HUES64 (cell line): ENCODE results near the gene PEAK1.
A peak's percentile ranks its signal among the peaks of the same experiment; 100 is the strongest.
"Not testable (repeated sequence)": the region's sequence is repeated elsewhere in the genome, so short reads cannot be mapped to it uniquely, and the experiment has no call there.

Experiments used
- H3K27ac ChIP-seq: 2 replicates; pipeline ENCODE4 v1.7.0; 2013; ENCODE audit warnings: low read depth, low read length, inconsistent platforms
- H3K27me3 ChIP-seq: 2 replicates; pipeline ENCODE4 v1.6.1; 2013; ENCODE audit warnings: mild to moderate bottlenecking, low read length; ENCODE audit not compliant: insufficient read depth
- H3K36me3 ChIP-seq: 2 replicates; pipeline ENCODE4 v1.6.1; 2013; ENCODE audit warnings: mild to moderate bottlenecking, low read length; ENCODE audit not compliant: insufficient read depth
- H3K4me1 ChIP-seq: 2 replicates; pipeline ENCODE4 v1.6.1; 2013; ENCODE audit warnings: mild to moderate bottlenecking, low read length, moderate library complexity; ENCODE audit not compliant: insufficient read depth
- H3K4me3 ChIP-seq: 2 replicates; pipeline ENCODE4 v1.5.1; 2013; ENCODE audit warnings: mild to moderate bottlenecking, low read length, moderate library complexity
- H3K9ac ChIP-seq: 2 replicates; pipeline ENCODE4 v1.6.1; 2013; ENCODE audit warnings: mild to moderate bottlenecking, low read depth, low read length
- H3K9me3 ChIP-seq: 2 replicates; pipeline ENCODE4 v1.6.1; 2013; ENCODE audit warnings: low read depth, low read length; ENCODE audit not compliant: insufficient read depth
- WGBS: fragments of 150-250, 120-280 bp; methylation state at CpG from one replicate; pipeline ENCODE4 v1.1.7; 2013; ENCODE audit warnings: missing lambda C conversion rate; 5-methylcytosine and 5-hydroxymethylcytosine counted together

The PEAK1 gene

DNA sequence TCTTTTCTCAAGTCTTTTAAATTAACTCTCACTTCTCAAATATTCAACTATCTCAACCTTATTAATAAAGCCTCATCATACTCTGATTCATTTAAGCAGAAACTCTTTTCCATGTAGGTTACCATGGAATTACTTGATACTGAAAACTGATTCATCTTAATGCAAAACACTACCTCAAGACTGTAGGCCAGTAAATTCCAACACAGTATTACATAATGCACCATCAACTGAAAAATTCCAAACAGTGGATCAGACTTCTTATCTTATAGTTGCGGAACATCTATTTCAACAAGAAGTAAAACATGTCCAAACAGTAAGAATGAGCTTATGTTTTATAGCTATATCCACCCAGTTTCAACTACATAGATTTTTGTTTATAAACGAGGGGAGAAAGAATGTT, 124.5 kb downstream of the PEAK1 start:
- Histone ChIP-seq H3K36me3 (no peaks in the 10 kb centered on the region), H3K9ac (no peak overlapping the region), H3K4me3 (no peak overlapping the region), H3K9me3 (no peaks in the 10 kb centered on the region), H3K4me1 (no peaks in the 10 kb centered on the region), H3K27me3 (no peaks in the 10 kb centered on the region), H3K27ac (no peak overlapping the region)
- 100% methylated on average over 1 of the region's 2 CpGs for WGBS

DNA sequence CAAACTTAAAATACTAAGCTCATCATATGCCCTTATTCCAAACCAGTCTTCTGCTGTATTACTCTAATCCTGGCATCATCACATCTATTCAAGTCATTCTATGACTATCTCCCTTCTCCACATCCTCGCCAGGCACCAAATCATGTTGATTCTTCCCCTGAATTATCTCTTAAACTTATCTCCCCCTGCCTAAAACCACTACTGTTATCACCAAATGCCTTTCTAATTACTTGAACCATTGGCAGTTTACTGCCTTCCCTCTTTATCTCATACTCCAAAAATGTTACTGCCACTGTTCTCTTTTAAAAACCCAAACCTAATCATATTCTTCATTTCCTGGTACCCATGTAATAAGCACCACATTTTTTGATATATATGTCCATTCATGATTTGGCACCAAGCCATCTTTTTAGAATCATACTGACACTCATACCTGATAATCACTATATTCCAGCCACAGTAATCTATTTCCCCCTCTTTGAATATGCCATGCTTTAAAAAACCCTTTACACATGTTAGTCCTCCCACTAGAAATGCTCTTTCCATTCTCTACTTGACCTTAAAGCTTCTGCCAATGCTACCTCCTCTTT, 126.8 kb downstream of the PEAK1 start:
- WGBS, result 86% methylated on average over 1 of the region's 1 CpG
- Histone ChIP-seq H3K9me3 (no peaks in the 10 kb centered on the region), H3K4me3 (no peak overlapping the region)

GRCh38 chr15:77291107-77291506, 128.8 kb downstream of the PEAK1 start:
- no peaks in the 10 kb centered on the region for H3K4me1 ChIP-seq
- no peaks in the 10 kb centered on the region for H3K27me3 ChIP-seq
- H3K4me3 ChIP-seq, result no peak overlapping the region
- H3K9ac ChIP-seq, result no peak overlapping the region
- H3K9me3 ChIP-seq, result no peaks in the 10 kb centered on the region
- H3K36me3 ChIP-seq, result no peaks in the 10 kb centered on the region
- WGBS, result 90% methylated on average over 4 of the region's 4 CpGs
- no peak overlapping the region for H3K27ac ChIP-seq

More for the DNA sequence above, 126.8 kb downstream of the PEAK1 start:
- Histone ChIP-seq H3K36me3 (no peaks in the 10 kb centered on the region), H3K27me3 (no peaks in the 10 kb centered on the region), H3K9ac (no peak overlapping the region), H3K27ac (no peak overlapping the region), H3K4me1 (no peaks in the 10 kb centered on the region)

DNA sequence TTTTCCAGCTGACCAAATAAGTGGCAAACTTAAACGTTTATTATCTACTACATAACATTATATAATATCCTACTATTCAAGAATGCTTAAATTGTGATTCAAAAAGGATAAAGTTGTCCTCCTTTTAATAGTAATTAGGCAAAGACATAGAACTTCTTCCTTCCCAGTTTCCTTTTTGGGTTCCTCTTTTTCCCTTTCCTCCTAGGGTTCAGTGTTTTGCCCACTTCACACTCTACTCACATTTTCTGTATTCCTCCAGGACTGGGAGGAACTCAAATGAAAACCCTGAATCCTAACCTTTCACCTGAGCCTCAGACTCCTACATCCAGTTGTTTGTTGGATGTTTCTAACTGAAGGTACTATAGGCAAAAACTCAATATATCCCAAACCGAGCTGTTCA, 132.5 kb downstream of the PEAK1 start:
- Histone ChIP-seq H3K36me3 (no peaks in the 10 kb centered on the region; the same call in 1 of the 2 replicates), H3K4me3 (no peak overlapping the region), H3K27ac (no peak overlapping the region), H3K9me3 (no peaks in the 10 kb centered on the region), H3K4me1 (peaks cover 23% of the 10 kb centered on the region), H3K9ac (no peak overlapping the region), H3K27me3 (no peaks in the 10 kb centered on the region)
- WGBS, result 90% methylated on average over 1 of the region's 2 CpGs

GRCh38 chr15:77285057-77285997, 134.6 kb downstream of the PEAK1 start:
- H3K27ac ChIP-seq, result no peak overlapping the region

DNA sequence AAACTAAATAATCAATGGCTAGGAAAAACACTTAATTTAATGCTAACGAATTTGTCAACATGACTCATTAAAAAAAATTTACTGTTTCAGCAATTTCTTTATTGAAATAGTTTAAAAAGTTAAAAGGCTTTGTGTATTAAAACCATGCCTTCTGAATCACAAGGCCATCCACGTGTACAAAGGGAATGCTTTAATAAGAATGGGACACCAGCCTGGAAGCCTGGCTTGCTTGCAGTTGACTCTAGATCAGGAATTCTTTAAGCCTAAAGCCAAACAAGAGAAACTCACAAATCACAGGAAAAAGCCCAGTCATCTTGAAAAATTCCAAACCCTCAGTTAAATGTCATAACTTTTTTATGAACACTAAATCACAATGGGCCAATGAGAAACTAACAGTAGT, 137.6 kb downstream of the PEAK1 start:
- peaks cover 33% of the 10 kb centered on the region for H3K4me1 ChIP-seq
- 4% methylated on average over 1 of the region's 2 CpGs for WGBS
- H3K9ac ChIP-seq, result peak overlapping the region; percentile 61
- H3K27me3 ChIP-seq, result no peaks in the 10 kb centered on the region
- no peaks in the 10 kb centered on the region for H3K9me3 ChIP-seq
- no peak overlapping the region for H3K4me3 ChIP-seq
- peak overlapping the region; percentile 93 for H3K27ac ChIP-seq
- H3K36me3 ChIP-seq, result no peaks in the 10 kb centered on the region; the same call in 1 of the 2 replicates

More at GRCh38 chr15:77285057-77285997, 134.6 kb downstream of the PEAK1 start:
- no peaks in the 10 kb centered on the region for H3K27me3 ChIP-seq
- H3K9me3 ChIP-seq, result no peaks in the 10 kb centered on the region
- WGBS, result 94% methylated on average over 12 of the region's 12 CpGs
- no peak overlapping the region for H3K9ac ChIP-seq
- H3K4me3 ChIP-seq, result no peak overlapping the region
- H3K4me1 ChIP-seq, result peaks cover 33% of the 10 kb centered on the region
- no peaks in the 10 kb centered on the region; the same call in 1 of the 2 replicates for H3K36me3 ChIP-seq

- Histone ChIP-seq H3K4me1 (peaks cover 5% of the 10 kb centered on the region), H3K9me3 (no peaks in the 10 kb centered on the region), H3K9ac (no peak overlapping the region), H3K4me3 (no peak overlapping the region), H3K27me3 (no peaks in the 10 kb centered on the region), H3K27ac (no peak overlapping the region), H3K36me3 (no peaks in the 10 kb centered on the region)
- WGBS, result no CpG with 5 or more reads among the region's 1 CpG
Observed at GRCh38 chr15:77276943-77277342, 143.0 kb downstream of the PEAK1 start.

DNA sequence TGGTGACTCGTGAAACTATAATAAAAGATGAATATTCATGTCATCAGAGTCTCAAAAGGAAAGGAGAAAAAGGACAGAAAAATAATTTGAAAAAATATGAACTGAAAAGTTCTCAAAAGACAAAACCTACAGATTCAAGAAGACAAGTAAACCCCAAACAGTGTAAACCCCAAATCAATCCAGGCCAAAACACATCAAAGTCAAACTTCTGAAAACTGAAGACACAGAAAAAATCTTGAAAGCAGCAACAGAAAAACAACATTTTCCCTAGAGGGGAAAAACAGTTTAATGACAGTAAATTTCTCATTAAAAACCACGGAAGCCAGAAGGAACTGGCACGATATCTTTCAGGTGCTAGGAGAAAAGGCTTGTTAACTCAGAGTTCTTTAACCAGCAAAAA, 143.8 kb downstream of the PEAK1 start:
- Histone ChIP-seq H3K9ac (no peak overlapping the region), H3K4me3 (no peak overlapping the region)
- 91% methylated on average over 2 of the region's 3 CpGs for WGBS

DNA sequence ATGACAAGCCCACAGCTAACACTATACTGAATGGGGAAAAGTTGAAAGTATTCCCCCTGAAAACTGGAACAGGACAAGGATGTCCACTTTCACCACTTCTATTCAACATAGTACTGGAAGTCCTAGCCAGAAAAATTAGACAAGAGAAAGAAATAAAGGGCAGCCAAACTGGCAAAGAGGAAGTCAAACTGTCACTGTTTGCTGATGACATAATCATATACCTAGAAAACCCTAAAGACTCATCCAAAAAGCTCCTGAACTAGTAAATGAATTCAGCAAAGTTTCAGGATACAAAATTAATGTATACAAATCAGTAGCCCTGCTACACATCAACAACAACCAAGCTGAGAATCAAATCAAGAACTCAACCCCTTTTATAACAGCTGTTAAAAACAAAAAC, 146.8 kb downstream of the PEAK1 start:
- not testable (repeated sequence) for H3K27me3 ChIP-seq, H3K4me3 ChIP-seq, H3K4me1 ChIP-seq, H3K9ac ChIP-seq, H3K27ac ChIP-seq, H3K36me3 ChIP-seq, H3K9me3 ChIP-seq

More for the DNA sequence above, 143.8 kb downstream of the PEAK1 start:
- Histone ChIP-seq H3K27me3 (no peaks in the 10 kb centered on the region), H3K36me3 (no peaks in the 10 kb centered on the region), H3K27ac (no peak overlapping the region), H3K9me3 (no peaks in the 10 kb centered on the region), H3K4me1 (no peaks in the 10 kb centered on the region)

- WGBS, result 66% methylated on average over 5 of the region's 5 CpGs
- Histone ChIP-seq H3K9me3 (no peaks in the 10 kb centered on the region), H3K4me1 (peaks cover 12% of the 10 kb centered on the region; the same call in 1 of the 2 replicates), H3K9ac (no peak overlapping the region), H3K36me3 (no peaks in the 10 kb centered on the region), H3K27ac (peak overlapping the region; percentile 1; the same call in 1 of the 2 replicates), H3K27me3 (no peaks in the 10 kb centered on the region), H3K4me3 (no peak overlapping the region)
Observed at GRCh38 chr15:77266708-77267386, 153.1 kb downstream of the PEAK1 start.

DNA sequence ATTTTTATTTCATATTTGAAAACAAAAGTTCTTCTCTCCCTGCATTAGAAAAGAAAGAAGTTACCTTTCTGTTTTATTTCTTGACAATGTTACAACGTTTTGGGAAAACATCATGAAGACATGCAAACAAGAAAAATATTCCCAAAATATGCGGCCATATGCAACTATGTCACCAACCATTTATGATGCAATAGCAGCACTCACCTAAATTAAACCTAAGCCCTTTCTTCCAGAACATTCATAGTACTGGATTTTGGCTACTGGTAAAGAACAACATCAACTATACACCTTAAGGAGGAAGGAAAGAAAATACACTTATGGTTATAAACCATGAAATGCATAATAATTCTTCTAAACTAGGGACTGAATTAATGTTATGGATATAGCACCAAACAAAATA, 164.5 kb downstream of the PEAK1 start:
- no peaks in the 10 kb centered on the region for H3K27me3 ChIP-seq
- H3K9ac ChIP-seq, result no peak overlapping the region
- 82% methylated on average over 2 of the region's 2 CpGs for WGBS
- H3K36me3 ChIP-seq, result no peaks in the 10 kb centered on the region
- H3K4me3 ChIP-seq, result no peak overlapping the region
- peaks cover 6% of the 10 kb centered on the region; the same call in 1 of the 2 replicates for H3K9me3 ChIP-seq
- no peak overlapping the region for H3K27ac ChIP-seq
- no peaks in the 10 kb centered on the region for H3K4me1 ChIP-seq
